Loucy (cell line): Measurements from ENCODE around the gene SEMA6A.

ENCODE experiments used
- CTCF ChIP-seq: fragments of 200-600 bp; sonication (generic); conservative IDR thresholded peaks from 2 replicates; pipeline ENCODE4 v1.5.1; 2014; ENCODE audit warnings: mild to moderate bottlenecking, antibody characterized with exemption, low read length
- EZH2phosphoT487 ChIP-seq: fragments of 200-600 bp; IDR thresholded peaks from 2 replicates; pipeline ENCODE4 v1.6.1; 2018; ENCODE audit warnings: antibody characterized with exemption, mild to moderate bottlenecking, moderate library complexity, borderline replicate concordance

- TF ChIP-seq CTCF (no peak), EZH2phosphoT487 (no peak)
These were observed 24.5 kb downstream of the SEMA6A start for GRCh38 chr5:116550082-116550481.
